HepG2 (cell line): ENCODE measurements around the gene GSK3A. TPM values are rescaled to one million over a fixed set of nuclear protein-coding genes. Genes with fewer than 3 reads are reported as not detected.

ENCODE experiments used
- BHLHE40 ChIP-seq: IDR thresholded peaks from 2 replicates; pipeline ENCODE4 v1.6.1; 2011; ENCODE audit warnings: low read length, improper control_type of control experiment
- CBFB ChIP-seq: sonication (generic); formaldehyde crosslinking; IDR thresholded peaks from 2 replicates; pipeline ENCODE4 v1.4.0; 2020; ENCODE audit warnings: missing genetic modification reagents
- FOXA1 ChIP-seq, 2 experiments: fragments of 450-650 bp in 1 of 2; sonication (generic) in 1 of 2; formaldehyde crosslinking in 1 of 2; IDR thresholded peaks; 2 replicates each; pipeline versions ENCODE4 v1.4.0 to v1.6.1; 2016 to 2020; ENCODE audit warnings: missing genetic modification reagents in 1 of 2
- FOXJ3 ChIP-seq: sonication (generic); formaldehyde crosslinking; IDR thresholded peaks from 2 replicates; pipeline ENCODE4 v1.4.0; 2020; ENCODE audit warnings: missing genetic modification reagents, mild to moderate bottlenecking, borderline replicate concordance
- JUNB ChIP-seq: sonication (generic); formaldehyde crosslinking; IDR thresholded peaks from 2 replicates; pipeline ENCODE4 v1.8.0; 2022; ENCODE audit warnings: missing genetic modification reagents, mild to moderate bottlenecking, borderline replicate concordance
- RBFOX2 ChIP-seq: fragments of 200-400 bp; formaldehyde crosslinking; IDR thresholded peaks from 2 replicates; pipeline ENCODE4 v1.6.1; 2017; ENCODE audit warnings: low read depth, mild to moderate bottlenecking, low read length
- RFXAP ChIP-seq: sonication (generic); formaldehyde crosslinking; IDR thresholded peaks from 2 replicates; pipeline ENCODE4 v1.4.0; 2020; ENCODE audit warnings: missing genetic modification reagents, borderline replicate concordance
- THAP11 ChIP-seq: IDR thresholded peaks from 2 replicates; pipeline ENCODE4 v1.6.1; 2016; ENCODE audit warnings: missing biosample characterization, missing genetic modification reagents
- ZNF563 ChIP-seq: sonication (generic); formaldehyde crosslinking; IDR thresholded peaks from 2 replicates; pipeline ENCODE4 v1.8.0; 2022; ENCODE audit warnings: mild to moderate bottlenecking, moderate library complexity, missing genetic modification reagents
- polyA plus RNA-seq, 8 experiments: library from polyadenylated mRNA; depleted of rRNA in 3 of 8; stranded (reverse) in 7 of 8; unstranded in 1 of 8; fragments of >200 nt; fragmentation: Illumina TruSeq in 4 of 8; extraction: Trizol in 4 of 8; gene quantifications; 2 replicates each; pipeline versions ENCODE4 v1.2.1 to v1.2.3, GENCODE V29; 2011 to 2016; ENCODE audit warnings: low read depth in 4 of 8, missing spikeins in 1 of 8, mixed read lengths in 1 of 8; ENCODE audit not compliant: insufficient read depth in 1 of 8
- total RNA-seq, 5 experiments: library from RNA; depleted of rRNA; stranded (reverse); fragments of >200 nt; fragmentation: Illumina TruSeq; extraction: Trizol; gene quantifications; 2 replicates each; pipeline ENCODE4 v1.2.3, GENCODE V29; 2016; ENCODE audit warnings: low read depth in 1 of 5
- TF ChIP-seq, protein P1 (sequence below): sonication (generic); formaldehyde crosslinking; IDR thresholded peaks from 2 replicates; pipeline ENCODE4 v1.8.0; 2022; ENCODE audit warnings: low read depth, missing genetic modification reagents
- TF ChIP-seq, protein P2 (sequence below): IDR thresholded peaks from 2 replicates; pipeline ENCODE4 v1.6.1; 2012; ENCODE audit warnings: inconsistent platforms
- TF ChIP-seq, protein P3 (sequence below): sonication (generic); formaldehyde crosslinking; IDR thresholded peaks from 2 replicates; pipeline ENCODE4 v1.4.0; 2020; ENCODE audit warnings: missing genetic modification reagents
- TF ChIP-seq, protein P4 (sequence below): IDR thresholded peaks from 2 replicates; pipeline ENCODE4 v1.6.1; 2016; ENCODE audit warnings: mild to moderate bottlenecking
- TF ChIP-seq, protein P5 (sequence below): IDR thresholded peaks from 2 replicates; pipeline ENCODE4 v1.6.1; 2016; ENCODE audit warnings: missing genetic modification reagents, missing compliant biosample characterization
- TF ChIP-seq, protein P6 (sequence below): sonication (generic); formaldehyde crosslinking; IDR thresholded peaks from 2 replicates; pipeline ENCODE4 v1.8.0; 2022; ENCODE audit warnings: missing genetic modification reagents, mild to moderate bottlenecking, moderate library complexity, borderline replicate concordance

The GSK3A gene
- total and polyA plus RNA-seq, 2 of the 13 experiments (the other 11 are each of a cell fraction or from before 2014, with no cell fraction given) = 16.9 to 52.5 TPM

DNA sequence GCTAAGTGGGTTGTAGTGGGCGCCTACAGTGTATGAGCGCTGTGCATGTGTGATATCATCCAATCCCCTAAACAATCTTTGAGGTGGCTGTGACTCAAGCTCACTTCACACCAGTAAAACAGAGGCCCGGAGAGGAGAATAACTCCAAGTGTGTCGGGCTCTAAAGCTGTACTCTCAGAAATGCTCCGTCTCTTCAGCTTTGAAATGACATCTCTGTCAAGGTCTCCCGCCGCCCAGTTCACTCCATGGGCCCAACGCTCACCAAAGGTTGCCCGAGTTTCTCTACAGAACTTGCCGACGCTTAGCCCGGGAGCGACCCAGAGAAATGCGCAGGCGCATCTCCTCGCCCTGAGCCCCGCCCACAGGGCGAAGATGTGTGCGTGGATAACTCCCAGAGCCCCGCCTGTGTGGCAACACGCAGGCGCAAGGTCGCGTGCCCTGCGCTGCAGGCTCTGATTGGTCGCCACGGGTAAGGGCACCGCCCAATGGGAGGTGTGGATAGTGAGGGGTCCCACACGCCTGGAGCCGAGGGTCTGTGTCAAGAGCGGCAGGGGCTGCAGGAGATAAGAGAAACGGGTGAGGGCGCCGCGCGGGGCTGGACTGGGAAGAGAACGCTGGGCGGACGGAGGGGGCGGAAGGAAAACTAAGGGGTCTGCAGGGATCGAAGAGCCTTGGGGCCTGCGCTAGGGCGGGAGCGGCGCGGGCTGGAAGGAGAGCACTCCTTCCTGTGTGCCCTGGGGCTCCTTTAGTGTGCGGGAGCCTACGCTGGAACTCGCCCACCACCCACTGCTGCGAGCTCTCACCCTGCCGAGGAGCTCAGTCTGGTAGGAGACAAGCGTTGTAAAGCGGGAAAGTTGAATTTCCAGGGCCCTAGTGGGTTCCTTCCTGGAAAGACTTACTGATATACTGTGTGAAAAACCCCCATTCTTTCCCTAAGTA is 22.3 kb downstream of the GSK3A start, which contains the start of gene ZNF526 (continued):
- TF ChIP-seq, protein P1, sequence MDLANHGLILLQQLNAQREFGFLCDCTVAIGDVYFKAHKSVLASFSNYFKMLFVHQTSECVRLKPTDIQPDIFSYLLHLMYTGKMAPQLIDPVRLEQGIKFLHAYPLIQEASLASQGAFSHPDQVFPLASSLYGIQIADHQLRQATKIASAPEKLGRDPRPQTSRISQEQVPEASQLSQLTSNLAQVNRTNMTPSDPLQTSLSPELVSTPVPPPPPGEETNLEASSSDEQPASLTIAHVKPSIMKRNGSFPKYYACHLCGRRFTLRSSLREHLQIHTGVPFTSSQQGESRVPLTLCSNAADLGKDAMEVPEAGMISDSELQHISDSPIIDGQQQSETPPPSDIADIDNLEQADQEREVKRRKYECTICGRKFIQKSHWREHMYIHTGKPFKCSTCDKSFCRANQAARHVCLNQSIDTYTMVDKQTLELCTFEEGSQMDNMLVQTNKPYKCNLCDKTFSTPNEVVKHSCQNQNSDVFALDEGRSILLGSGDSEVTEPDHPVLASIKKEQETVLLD (CRISPR knock-in tag) = peak; percentile 38; the same call in 1 of the 2 replicates
- TF ChIP-seq RFXAP (CRISPR knock-in tag) (peak; percentile 99), FOXJ3 (CRISPR knock-in tag) (peak; percentile 17; the same call in 1 of the 2 replicates), BHLHE40 (peak; percentile 100), RBFOX2 (peak; percentile 92), FOXA1 (IDR thresholded peaks at IDR 0.05) (no peak), FOXA1 (CRISPR knock-in tag; IDR thresholded peaks at IDR 0.05) (peak; percentile 26; the same call in 1 of the 2 replicates), CBFB (CRISPR knock-in tag) (0 out of 2 replicates have a peak, but pooled peaks have one; percentile 54), JUNB (peak; percentile 68), ZNF563 (CRISPR knock-in tag) (peak; percentile 77), THAP11 (peak; percentile 95)
- TF ChIP-seq, protein P2, sequence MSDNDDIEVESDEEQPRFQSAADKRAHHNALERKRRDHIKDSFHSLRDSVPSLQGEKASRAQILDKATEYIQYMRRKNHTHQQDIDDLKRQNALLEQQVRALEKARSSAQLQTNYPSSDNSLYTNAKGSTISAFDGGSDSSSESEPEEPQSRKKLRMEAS = peak; percentile 71; the same call in 1 of the 2 replicates
- TF ChIP-seq, protein P3, sequence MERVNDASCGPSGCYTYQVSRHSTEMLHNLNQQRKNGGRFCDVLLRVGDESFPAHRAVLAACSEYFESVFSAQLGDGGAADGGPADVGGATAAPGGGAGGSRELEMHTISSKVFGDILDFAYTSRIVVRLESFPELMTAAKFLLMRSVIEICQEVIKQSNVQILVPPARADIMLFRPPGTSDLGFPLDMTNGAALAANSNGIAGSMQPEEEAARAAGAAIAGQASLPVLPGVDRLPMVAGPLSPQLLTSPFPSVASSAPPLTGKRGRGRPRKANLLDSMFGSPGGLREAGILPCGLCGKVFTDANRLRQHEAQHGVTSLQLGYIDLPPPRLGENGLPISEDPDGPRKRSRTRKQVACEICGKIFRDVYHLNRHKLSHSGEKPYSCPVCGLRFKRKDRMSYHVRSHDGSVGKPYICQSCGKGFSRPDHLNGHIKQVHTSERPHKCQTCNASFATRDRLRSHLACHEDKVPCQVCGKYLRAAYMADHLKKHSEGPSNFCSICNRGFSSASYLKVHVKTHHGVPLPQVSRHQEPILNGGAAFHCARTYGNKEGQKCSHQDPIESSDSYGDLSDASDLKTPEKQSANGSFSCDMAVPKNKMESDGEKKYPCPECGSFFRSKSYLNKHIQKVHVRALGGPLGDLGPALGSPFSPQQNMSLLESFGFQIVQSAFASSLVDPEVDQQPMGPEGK (CRISPR knock-in tag) = peak; percentile 60
- TF ChIP-seq, protein P4, sequence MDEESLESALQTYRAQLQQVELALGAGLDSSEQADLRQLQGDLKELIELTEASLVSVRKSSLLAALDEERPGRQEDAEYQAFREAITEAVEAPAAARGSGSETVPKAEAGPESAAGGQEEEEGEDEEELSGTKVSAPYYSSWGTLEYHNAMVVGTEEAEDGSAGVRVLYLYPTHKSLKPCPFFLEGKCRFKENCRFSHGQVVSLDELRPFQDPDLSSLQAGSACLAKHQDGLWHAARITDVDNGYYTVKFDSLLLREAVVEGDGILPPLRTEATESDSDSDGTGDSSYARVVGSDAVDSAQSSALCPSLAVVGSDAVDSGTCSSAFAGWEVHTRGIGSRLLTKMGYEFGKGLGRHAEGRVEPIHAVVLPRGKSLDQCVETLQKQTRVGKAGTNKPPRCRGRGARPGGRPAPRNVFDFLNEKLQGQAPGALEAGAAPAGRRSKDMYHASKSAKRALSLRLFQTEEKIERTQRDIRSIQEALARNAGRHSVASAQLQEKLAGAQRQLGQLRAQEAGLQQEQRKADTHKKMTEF = peak; percentile 70
- TF ChIP-seq, protein P5, sequence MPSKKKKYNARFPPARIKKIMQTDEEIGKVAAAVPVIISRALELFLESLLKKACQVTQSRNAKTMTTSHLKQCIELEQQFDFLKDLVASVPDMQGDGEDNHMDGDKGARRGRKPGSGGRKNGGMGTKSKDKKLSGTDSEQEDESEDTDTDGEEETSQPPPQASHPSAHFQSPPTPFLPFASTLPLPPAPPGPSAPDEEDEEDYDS (CRISPR knock-in tag) = peak; percentile 92
- TF ChIP-seq, protein P6, sequence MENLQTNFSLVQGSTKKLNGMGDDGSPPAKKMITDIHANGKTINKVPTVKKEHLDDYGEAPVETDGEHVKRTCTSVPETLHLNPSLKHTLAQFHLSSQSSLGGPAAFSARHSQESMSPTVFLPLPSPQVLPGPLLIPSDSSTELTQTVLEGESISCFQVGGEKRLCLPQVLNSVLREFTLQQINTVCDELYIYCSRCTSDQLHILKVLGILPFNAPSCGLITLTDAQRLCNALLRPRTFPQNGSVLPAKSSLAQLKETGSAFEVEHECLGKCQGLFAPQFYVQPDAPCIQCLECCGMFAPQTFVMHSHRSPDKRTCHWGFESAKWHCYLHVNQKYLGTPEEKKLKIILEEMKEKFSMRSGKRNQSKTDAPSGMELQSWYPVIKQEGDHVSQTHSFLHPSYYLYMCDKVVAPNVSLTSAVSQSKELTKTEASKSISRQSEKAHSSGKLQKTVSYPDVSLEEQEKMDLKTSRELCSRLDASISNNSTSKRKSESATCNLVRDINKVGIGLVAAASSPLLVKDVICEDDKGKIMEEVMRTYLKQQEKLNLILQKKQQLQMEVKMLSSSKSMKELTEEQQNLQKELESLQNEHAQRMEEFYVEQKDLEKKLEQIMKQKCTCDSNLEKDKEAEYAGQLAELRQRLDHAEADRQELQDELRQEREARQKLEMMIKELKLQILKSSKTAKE (CRISPR knock-in tag) = no peak
